ENCODE data around the gene ISG15. TPM values are rescaled to one million over a fixed set of nuclear protein-coding genes. Genes with fewer than 3 reads are reported as not detected.

The ISG15 gene
- total RNA-seq, 1 experiment from 2014 or later = 140 TPM

- no peaks in the 10 kb centered on the region for H3K4me1 ChIP-seq (ENCODE audit: control insufficient read depth in 1 of 2, insufficient read depth in 2 of 2, low read length in 2 of 2)
- H3K36me3 ChIP-seq (ENCODE audit: control insufficient read depth in 1 of 2, insufficient read depth in 2 of 2, low read length in 2 of 2) = peaks cover 16 to 40% of the 10 kb centered on the region in 2 experiments; a peak in 3 of 4 replicates
- RAD21 ChIA-PET (ENCODE audit: low non-redundant PET in 1 of 2, low total read pairs in 2 of 2, uncharacterized antibody in 2 of 2, unreplicated experiment in 2 of 2) = no interaction called here
- CTCF ChIA-PET = no interaction called here
- no peaks in the 10 kb centered on the region for H3K9me2 ChIP-seq (ENCODE audit: insufficient read depth)
- H3K27me3 ChIP-seq (ENCODE audit: insufficient read depth, low read length) = no peaks in the 10 kb centered on the region
- H3K4me3 ChIP-seq (replicated peaks in 1 of 2; ENCODE audit: low read depth in 1 of 2, low read length in 2 of 2) = no peak overlapping the region
- no peak overlapping the region for H2AFZ ChIP-seq (ENCODE audit: low read depth, low read length, poor library complexity, severe bottlenecking)
- DNase-seq (ENCODE audit: low read depth, low spot score) (no peak), ATAC-seq (no peak)
- no peak overlapping the region for H3K4me2 ChIP-seq (ENCODE audit: low read length)
- no TSS peak for BruUV-seq (replicated peaks)
- H3K9me3 ChIP-seq (ENCODE audit: control insufficient read depth in 1 of 2, insufficient read depth in 1 of 2, low read depth in 1 of 2, low read length in 2 of 2) = no peaks in the 10 kb centered on the region
- POLR2A ChIA-PET = no interaction called here
- intact Hi-C loops (cut with micrococcal nuclease) = no loop called here
- H3K9ac ChIP-seq (ENCODE audit: low read length) = no peak overlapping the region
- peaks cover 4% of the 10 kb centered on the region; the same call in 1 of the 2 replicates for H3K79me2 ChIP-seq (ENCODE audit: insufficient read depth, low read length)
- no peaks in the 10 kb centered on the region for H4K20me1 ChIP-seq (ENCODE audit: insufficient read depth)
- no peak overlapping the region for H3K27ac ChIP-seq (ENCODE audit: low read depth, low read length)
- TF ChIP-seq EZH2 (IDR thresholded peaks at IDR 0.05) (no peak), JUND (IDR thresholded peaks at IDR 0.05) (no peak), CEBPB (IDR thresholded peaks at IDR 0.05; ENCODE audit: low read depth) (no peak), EGR1 (IDR thresholded peaks at IDR 0.05; ENCODE audit: low read depth) (no peak), EZH2phosphoT487 (IDR thresholded peaks at IDR 0.05; ENCODE audit: borderline replicate concordance) (no peak), SP1 (IDR thresholded peaks at IDR 0.05; ENCODE audit: low read depth) (no peak), POLR2AphosphoS5 (IDR thresholded peaks at IDR 0.05; ENCODE audit: low read depth, low read length) (no peak), CTCF (IDR thresholded peaks at IDR 0.05 in 2 of 3, conservative IDR thresholded peaks at IDR 0.05 in 1 of 3; ENCODE audit: borderline replicate concordance in 1 of 3, insufficient read depth in 1 of 3, low read depth in 2 of 3, low read length in 2 of 3) (no peak), MAX (IDR thresholded peaks at IDR 0.05) (no peak), YY1 (IDR thresholded peaks at IDR 0.05; ENCODE audit: extremely low read depth, insufficient replicate concordance, low read depth, low read length) (no peak), ZFX (IDR thresholded peaks at IDR 0.05) (no peak), RAD21 (IDR thresholded peaks at IDR 0.05; ENCODE audit: low read depth) (no peak), POLR2A (IDR thresholded peaks at IDR 0.05; ENCODE audit: borderline replicate concordance, extremely low read depth, insufficient read depth, insufficient read length) (no peak), FOSL1 (IDR thresholded peaks at IDR 0.05; ENCODE audit: low read depth) (no peak), ZNF274 (IDR thresholded peaks at IDR 0.05; ENCODE audit: low read depth, low read length) (no peak), CBX3 (IDR thresholded peaks at IDR 0.05; ENCODE audit: low read depth) (no peak)
- TF ChIP-seq, protein P1, sequence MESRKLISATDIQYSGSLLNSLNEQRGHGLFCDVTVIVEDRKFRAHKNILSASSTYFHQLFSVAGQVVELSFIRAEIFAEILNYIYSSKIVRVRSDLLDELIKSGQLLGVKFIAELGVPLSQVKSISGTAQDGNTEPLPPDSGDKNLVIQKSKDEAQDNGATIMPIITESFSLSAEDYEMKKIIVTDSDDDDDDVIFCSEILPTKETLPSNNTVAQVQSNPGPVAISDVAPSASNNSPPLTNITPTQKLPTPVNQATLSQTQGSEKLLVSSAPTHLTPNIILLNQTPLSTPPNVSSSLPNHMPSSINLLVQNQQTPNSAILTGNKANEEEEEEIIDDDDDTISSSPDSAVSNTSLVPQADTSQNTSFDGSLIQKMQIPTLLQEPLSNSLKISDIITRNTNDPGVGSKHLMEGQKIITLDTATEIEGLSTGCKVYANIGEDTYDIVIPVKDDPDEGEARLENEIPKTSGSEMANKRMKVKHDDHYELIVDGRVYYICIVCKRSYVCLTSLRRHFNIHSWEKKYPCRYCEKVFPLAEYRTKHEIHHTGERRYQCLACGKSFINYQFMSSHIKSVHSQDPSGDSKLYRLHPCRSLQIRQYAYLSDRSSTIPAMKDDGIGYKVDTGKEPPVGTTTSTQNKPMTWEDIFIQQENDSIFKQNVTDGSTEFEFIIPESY (IDR thresholded peaks at IDR 0.05; ENCODE audit: extremely low read depth, insufficient replicate concordance, low read length) = no peak
- TF ChIP-seq, protein P2, sequence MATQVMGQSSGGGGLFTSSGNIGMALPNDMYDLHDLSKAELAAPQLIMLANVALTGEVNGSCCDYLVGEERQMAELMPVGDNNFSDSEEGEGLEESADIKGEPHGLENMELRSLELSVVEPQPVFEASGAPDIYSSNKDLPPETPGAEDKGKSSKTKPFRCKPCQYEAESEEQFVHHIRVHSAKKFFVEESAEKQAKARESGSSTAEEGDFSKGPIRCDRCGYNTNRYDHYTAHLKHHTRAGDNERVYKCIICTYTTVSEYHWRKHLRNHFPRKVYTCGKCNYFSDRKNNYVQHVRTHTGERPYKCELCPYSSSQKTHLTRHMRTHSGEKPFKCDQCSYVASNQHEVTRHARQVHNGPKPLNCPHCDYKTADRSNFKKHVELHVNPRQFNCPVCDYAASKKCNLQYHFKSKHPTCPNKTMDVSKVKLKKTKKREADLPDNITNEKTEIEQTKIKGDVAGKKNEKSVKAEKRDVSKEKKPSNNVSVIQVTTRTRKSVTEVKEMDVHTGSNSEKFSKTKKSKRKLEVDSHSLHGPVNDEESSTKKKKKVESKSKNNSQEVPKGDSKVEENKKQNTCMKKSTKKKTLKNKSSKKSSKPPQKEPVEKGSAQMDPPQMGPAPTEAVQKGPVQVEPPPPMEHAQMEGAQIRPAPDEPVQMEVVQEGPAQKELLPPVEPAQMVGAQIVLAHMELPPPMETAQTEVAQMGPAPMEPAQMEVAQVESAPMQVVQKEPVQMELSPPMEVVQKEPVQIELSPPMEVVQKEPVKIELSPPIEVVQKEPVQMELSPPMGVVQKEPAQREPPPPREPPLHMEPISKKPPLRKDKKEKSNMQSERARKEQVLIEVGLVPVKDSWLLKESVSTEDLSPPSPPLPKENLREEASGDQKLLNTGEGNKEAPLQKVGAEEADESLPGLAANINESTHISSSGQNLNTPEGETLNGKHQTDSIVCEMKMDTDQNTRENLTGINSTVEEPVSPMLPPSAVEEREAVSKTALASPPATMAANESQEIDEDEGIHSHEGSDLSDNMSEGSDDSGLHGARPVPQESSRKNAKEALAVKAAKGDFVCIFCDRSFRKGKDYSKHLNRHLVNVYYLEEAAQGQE (IDR thresholded peaks at IDR 0.05; ENCODE audit: low read depth) = no peak
- TF ChIP-seq, protein P3, sequence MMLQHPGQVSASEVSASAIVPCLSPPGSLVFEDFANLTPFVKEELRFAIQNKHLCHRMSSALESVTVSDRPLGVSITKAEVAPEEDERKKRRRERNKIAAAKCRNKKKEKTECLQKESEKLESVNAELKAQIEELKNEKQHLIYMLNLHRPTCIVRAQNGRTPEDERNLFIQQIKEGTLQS (IDR thresholded peaks at IDR 0.05) = no peak
These were observed 34.7 kb downstream of the ISG15 start for GRCh38 chr1:1047963-1048362.
